LNCAP (cell line): ENCODE data around the gene ZFYVE21.

Experiments used
- CTCF ChIP-seq: fragments of 450-650 bp; IDR thresholded peaks from 2 replicates; pipeline ENCODE4 v1.5.1; 2017; ENCODE audit warnings: mild to moderate bottlenecking

ZFYVE21 gene

GRCh38 chr14:103687712-103688111 lies 27.9 kb upstream of the ZFYVE21 start:
- no peak for TF ChIP-seq CTCF

- TF ChIP-seq CTCF, result no peak
These were observed 27.2 kb upstream of the ZFYVE21 start for GRCh38 chr14:103688441-103688840.

- no peak for TF ChIP-seq CTCF
These were observed 26.4 kb upstream of the ZFYVE21 start for GRCh38 chr14:103688906-103689902.

- TF ChIP-seq CTCF, result no peak
These were observed 25.3 kb upstream of the ZFYVE21 start for GRCh38 chr14:103690332-103690731.

GRCh38 chr14:103692159-103692558 lies 23.5 kb upstream of the ZFYVE21 start:
- no peak for TF ChIP-seq CTCF

GRCh38 chr14:103692871-103693270 lies 22.7 kb upstream of the ZFYVE21 start:
- no peak for TF ChIP-seq CTCF

GRCh38 chr14:103693515-103693914 lies 22.1 kb upstream of the ZFYVE21 start:
- TF ChIP-seq CTCF, result no peak
